ES-I3 (cell line): ENCODE data around the gene EVI2B.
"Not testable (repeated sequence)": the region's sequence is repeated elsewhere in the genome, so short reads cannot be mapped to it uniquely, and the experiment has no call there.

ENCODE experiments used
- H3K36me3 ChIP-seq: 2 replicates; pipeline ENCODE4 v1.6.1; 2013; ENCODE audit warnings: mild to moderate bottlenecking, low read length, control low read depth, moderate library complexity; ENCODE audit not compliant: insufficient read depth
- H3K4me1 ChIP-seq: 2 replicates; pipeline ENCODE4 v1.6.1; 2013; ENCODE audit warnings: mild to moderate bottlenecking, control low read depth, low read length; ENCODE audit not compliant: insufficient read depth
- H3K9ac ChIP-seq: 2 replicates; pipeline ENCODE4 v1.6.1; 2013; ENCODE audit warnings: low read depth, mild to moderate bottlenecking, low read length, moderate library complexity
- H3K9me3 ChIP-seq: 2 replicates; pipeline ENCODE4 v1.6.1; 2013; ENCODE audit warnings: mild to moderate bottlenecking, low read length, moderate library complexity; ENCODE audit not compliant: control insufficient read depth, insufficient read depth

Gene EVI2B

DNA sequence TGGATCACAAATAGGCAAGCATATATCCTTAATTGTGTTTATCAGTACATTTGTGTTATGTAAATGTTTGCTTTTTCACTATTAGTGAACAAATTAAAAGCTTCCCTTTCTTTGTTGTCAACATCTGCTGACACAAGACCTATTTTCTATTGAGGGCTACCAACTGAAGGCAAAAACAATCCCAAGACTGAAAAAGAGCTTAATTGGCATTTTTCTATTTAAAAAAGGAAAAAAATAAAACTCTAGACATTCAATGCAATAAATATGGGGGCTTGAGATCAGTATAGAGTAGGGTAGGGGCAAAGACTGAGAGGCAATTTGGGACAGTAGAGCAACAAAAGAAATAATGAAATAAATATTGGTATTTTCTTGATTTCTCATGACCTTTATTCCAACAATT, 41.1 kb downstream of the EVI2B start:
- Histone ChIP-seq H3K4me1 (peaks cover 12% of the 10 kb centered on the region), H3K36me3 (no peaks in the 10 kb centered on the region)

DNA sequence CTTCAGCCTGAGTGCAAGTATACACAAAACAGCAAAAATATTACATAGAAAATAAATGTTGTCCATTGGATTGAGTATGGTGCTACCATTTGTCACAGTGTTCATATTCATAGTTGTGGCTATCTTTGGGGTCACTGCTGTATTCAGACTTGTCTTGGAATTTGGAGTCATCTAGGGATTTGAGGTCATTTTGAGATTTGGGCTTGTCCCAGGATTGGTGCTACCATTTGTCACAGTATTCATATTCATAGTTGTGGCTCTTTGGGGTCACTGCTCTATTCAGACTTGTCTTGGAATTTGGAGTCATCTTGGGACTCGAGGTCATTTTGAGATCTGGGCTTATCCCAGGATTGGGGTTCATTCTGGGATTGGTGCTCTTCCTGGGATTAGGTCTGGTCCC, 41.6 kb downstream of the EVI2B start:
- peaks cover 12% of the 10 kb centered on the region for H3K4me1 ChIP-seq
- no peaks in the 10 kb centered on the region for H3K9me3 ChIP-seq
- H3K36me3 ChIP-seq = no peaks in the 10 kb centered on the region
- H3K9ac ChIP-seq = no peak overlapping the region

More for the DNA sequence above, 41.1 kb downstream of the EVI2B start:
- Histone ChIP-seq H3K9me3 (no peaks in the 10 kb centered on the region), H3K9ac (no peak overlapping the region)

DNA sequence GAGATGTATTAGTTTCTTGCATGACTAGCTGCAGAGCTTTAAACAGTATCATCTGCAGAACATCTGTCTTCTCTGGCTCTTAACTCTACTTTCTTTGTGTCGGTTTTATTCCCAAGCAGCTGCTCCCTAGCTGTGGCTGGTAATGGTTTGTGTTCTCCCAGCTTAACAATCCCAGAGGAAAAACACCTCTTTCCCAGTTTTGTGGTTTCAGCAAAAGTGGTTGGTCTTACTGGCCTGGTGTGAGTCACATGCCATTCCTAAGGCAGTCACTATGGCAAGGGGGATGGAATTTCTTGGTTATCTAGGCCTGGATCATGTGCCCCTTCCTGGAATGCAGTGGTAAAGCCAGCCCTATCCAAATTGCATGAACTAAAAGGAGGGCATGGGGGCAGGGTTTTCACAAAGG, 44.3 kb downstream of the EVI2B start:
- H3K4me1 ChIP-seq = peaks cover 12% of the 10 kb centered on the region
- no peak overlapping the region for H3K9ac ChIP-seq
- no peaks in the 10 kb centered on the region; the same call in 1 of the 2 replicates for H3K36me3 ChIP-seq
- no peaks in the 10 kb centered on the region for H3K9me3 ChIP-seq

DNA sequence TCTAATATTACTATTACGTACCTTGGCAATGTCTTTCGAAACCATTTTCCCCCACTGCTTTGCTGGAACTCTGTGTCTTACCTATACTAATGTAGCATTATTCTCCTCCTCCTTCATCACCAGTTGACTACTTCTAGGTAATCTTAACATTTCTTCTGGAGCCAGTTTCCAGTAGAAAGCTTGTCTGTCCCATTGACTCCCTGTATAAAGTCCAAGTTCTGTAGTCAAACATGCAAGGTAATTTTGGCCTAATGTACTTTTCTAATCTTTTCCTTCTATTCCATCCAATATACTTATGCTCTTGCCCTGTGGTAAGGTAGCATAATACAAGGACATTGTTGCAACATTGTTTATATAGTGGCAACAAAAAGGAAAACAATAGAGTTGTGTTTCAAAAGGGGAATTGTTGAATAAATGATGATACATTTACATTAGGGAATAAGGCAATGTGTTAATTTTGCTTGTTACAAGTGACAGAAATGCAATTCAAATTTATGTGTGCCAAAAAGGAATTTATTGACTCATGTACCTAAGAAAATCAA, 44.7 kb downstream of the EVI2B start:
- no peak overlapping the region for H3K9ac ChIP-seq
- H3K36me3 ChIP-seq = no peaks in the 10 kb centered on the region; the same call in 1 of the 2 replicates
- peaks cover 12% of the 10 kb centered on the region for H3K4me1 ChIP-seq
- no peaks in the 10 kb centered on the region for H3K9me3 ChIP-seq

DNA sequence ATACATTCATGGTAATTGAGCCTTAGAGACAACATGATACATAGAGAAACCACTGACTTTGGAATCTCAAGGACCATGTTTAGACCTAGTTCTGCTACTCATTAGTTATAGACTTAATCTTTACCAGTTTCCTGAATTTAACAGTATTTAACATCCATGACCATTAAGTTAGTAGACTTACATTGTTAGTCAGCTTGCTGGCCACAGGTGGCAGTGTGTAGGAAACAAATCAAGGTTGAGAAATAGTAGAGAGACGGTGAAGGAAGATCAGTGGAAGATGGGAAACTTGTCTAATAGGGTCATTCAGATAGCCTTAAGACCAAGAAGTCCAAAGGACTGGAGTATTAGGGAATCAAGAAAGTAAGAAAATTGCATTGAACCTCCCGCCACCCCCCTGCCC, 47.8 kb downstream of the EVI2B start:
- H3K9me3 ChIP-seq = no peaks in the 10 kb centered on the region
- H3K9ac ChIP-seq = no peak overlapping the region
- H3K36me3 ChIP-seq = no peaks in the 10 kb centered on the region; the same call in 1 of the 2 replicates
- H3K4me1 ChIP-seq = peaks cover 12% of the 10 kb centered on the region

DNA sequence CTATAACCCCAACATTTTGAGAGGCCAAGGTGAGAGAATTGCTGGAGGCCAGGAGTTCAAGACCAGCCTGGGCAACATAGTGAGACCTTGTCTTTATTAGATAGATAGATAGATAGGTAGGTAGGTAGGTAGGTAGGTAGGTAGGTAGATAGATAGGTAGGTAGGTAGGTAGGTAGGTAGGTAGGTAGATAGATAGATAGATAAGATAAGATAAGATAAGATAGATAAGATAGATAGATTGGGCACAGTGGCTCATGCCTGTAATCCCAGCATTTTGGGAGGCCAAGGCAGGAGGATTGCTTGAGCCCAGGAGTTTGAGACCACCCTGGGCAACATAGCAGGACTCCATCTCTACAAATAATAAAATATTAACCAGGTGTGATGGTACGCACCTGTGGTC, 50.9 kb downstream of the EVI2B start:
- not testable (repeated sequence) for H3K9me3 ChIP-seq, H3K9ac ChIP-seq, H3K4me1 ChIP-seq, H3K36me3 ChIP-seq

DNA sequence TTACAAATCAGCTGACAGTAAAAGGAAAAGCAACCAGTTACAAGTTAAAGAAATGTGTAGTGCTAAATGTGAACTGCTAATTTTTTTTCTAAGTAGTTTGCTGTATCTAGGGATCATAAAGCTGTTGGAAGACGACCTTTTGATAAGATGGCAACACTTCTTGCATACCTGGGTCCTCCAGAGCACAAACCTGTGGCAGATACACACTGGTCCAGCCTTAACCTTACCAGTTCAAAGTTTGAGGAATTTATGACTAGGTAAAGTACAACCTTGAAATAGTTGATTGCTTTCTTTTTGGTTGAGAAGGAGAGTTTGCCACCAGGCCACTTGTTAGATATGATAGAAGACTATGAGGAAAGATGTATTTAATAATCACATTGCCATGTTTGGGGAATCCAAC, 52.3 kb downstream of the EVI2B start:
- H3K36me3 ChIP-seq = no peaks in the 10 kb centered on the region; the same call in 1 of the 2 replicates
- no peak overlapping the region for H3K9ac ChIP-seq
- no peaks in the 10 kb centered on the region for H3K4me1 ChIP-seq
- no peaks in the 10 kb centered on the region for H3K9me3 ChIP-seq

DNA sequence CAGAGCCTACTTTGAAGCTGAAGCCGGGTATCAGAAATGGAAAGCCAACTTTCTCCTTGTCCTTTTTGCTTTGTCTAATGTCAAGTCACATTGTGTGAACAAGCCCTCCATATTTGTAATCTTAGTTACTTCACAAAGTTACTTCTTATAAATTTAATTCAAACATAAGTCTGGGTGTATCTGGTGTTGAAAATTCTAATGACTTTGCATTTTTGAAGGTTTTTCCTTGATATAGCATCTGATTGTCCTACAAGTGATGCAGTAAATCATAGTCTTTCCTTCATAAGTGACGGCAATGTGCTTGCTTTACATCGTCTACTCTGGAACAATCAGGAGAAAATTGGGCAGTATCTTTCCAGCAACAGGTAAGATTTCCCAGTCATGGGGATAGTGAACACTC, 53.7 kb downstream of the EVI2B start:
- no peaks in the 10 kb centered on the region for H3K36me3 ChIP-seq
- H3K9ac ChIP-seq = no peak overlapping the region
- H3K9me3 ChIP-seq = no peaks in the 10 kb centered on the region
- no peaks in the 10 kb centered on the region for H3K4me1 ChIP-seq

DNA sequence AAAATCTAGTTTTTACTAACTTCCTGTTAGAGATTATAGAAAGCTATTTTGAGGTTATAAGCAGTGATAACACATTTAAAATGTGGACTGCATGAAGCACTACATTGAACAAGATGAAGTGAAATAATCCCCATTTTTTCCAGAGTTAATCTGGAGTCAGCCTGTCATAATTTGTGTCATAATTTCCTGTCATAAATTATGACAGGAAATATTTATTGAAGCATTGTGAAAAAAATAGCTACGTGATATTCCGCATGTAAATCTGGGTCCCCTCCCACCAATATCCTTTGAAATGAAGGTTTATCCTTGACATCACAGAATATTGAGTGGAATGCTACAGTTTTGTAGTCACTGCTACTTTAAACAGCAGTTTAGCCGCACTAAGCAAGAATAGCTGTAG, 56.9 kb downstream of the EVI2B start:
- no peak overlapping the region for H3K9ac ChIP-seq
- no peaks in the 10 kb centered on the region for H3K36me3 ChIP-seq
- no peaks in the 10 kb centered on the region for H3K9me3 ChIP-seq
- no peaks in the 10 kb centered on the region for H3K4me1 ChIP-seq

DNA sequence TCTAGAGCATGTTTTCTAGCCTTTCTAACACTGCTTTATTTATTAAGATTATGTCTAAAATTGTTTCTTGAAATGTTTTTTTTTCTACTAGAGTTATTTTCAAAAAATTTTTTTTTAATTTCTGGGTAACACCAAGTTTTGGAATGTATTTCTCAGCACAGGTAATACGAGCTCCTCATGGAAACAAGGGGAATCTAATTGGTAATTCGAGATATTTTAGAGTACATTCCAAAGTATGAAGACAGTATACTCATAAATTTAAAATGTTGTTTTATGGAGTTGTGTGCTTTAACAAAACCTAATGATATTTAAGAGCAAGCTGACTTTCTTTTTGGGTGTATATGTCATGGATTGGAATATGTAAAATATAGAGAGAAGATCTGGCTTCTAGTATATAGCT, 59.2 kb downstream of the EVI2B start:
- Histone ChIP-seq H3K36me3 (no peaks in the 10 kb centered on the region), H3K4me1 (peaks cover 7% of the 10 kb centered on the region; the same call in 1 of the 2 replicates), H3K9ac (no peak overlapping the region), H3K9me3 (no peaks in the 10 kb centered on the region)
